HEK293 (cell line): ENCODE data around the gene STAB2.

Source experiments
- CTCF ChIA-PET: fragments of 350-600 bp; formaldehyde crosslinking; extraction: SDS; loops from one replicate; lab custom pipeline; 2021; ENCODE audit warnings: antibody characterized with exemption; lab: Yijun Ruan, JAX
- POLR2A ChIA-PET: fragments of 300-600 bp; formaldehyde crosslinking; extraction: SDS; loops from one replicate; lab custom pipeline; 2020; ENCODE audit warnings: antibody characterized with exemption, inconsistent platforms; lab: Yijun Ruan, JAX
- H3K27ac ChIP-seq: fragments of 200-500 bp; sonication (Bioruptor generic); 2 replicates; pipeline ENCODE4 v1.5.1; 2014; ENCODE audit warnings: low read depth, low read length, control low read depth, inconsistent platforms; ENCODE audit errors: extremely low read depth
- H3K36me3 ChIP-seq, 2 experiments: fragments of 200-500 bp in 1 of 2; sonication (Bioruptor generic) in 1 of 2; 1 replicate in 1 of 2; 2 replicates in 1 of 2; pipeline ENCODE4 v1.5.1; 2014 to 2017; ENCODE audit warnings: inconsistent platforms in 2 of 2, low read length in 2 of 2; ENCODE audit not compliant: control insufficient read depth in 2 of 2, insufficient read depth in 1 of 2
- H3K4me1 ChIP-seq: fragments of 200-500 bp; sonication (Bioruptor generic); 2 replicates; pipeline ENCODE4 v1.5.1; 2014; ENCODE audit warnings: mild to moderate bottlenecking, low read length, inconsistent platforms; ENCODE audit not compliant: control insufficient read depth, insufficient read depth
- H3K4me3 ChIP-seq: 2 replicates; pipeline ENCODE4 v1.5.1; 2011; ENCODE audit warnings: low read depth, mild to moderate bottlenecking, control low read depth, low read length, moderate library complexity
- H3K9me3 ChIP-seq: fragments of 200-500 bp; sonication (Bioruptor generic); 2 replicates; pipeline ENCODE4 v1.5.1; 2014; ENCODE audit warnings: low read depth, low read length, inconsistent platforms; ENCODE audit not compliant: control insufficient read depth, insufficient read depth
- GLI2 ChIP-seq: fragments of 450-650 bp; formaldehyde crosslinking; IDR thresholded peaks from 2 replicates; pipeline ENCODE4; 2017; ENCODE audit warnings: missing biosample characterization, missing genetic modification characterization, low read depth, borderline replicate concordance
- HOXC10 ChIP-seq: sonication (generic); formaldehyde crosslinking; IDR thresholded peaks from 2 replicates; pipeline ENCODE4 v1.8.1; 2023; ENCODE audit warnings: mild to moderate bottlenecking, missing genetic modification reagents
- KLF10 ChIP-seq: fragments of 450-650 bp; IDR thresholded peaks from 2 replicates; pipeline ENCODE4 v1.5.1; 2018; ENCODE audit warnings: missing biosample characterization, mild to moderate bottlenecking, missing genetic modification characterization
- KLF9 ChIP-seq: fragments of 450-650 bp; formaldehyde crosslinking; IDR thresholded peaks from 2 replicates; pipeline ENCODE4 v1.5.1; 2016; ENCODE audit warnings: missing biosample characterization, missing genetic modification characterization, low read depth
- SCRT1 ChIP-seq: fragments of 450-650 bp; formaldehyde crosslinking; IDR thresholded peaks from 2 replicates; pipeline ENCODE4 v1.5.1; 2016; ENCODE audit warnings: missing biosample characterization, missing genetic modification characterization, borderline replicate concordance
- SCRT2 ChIP-seq: fragments of 450-650 bp; formaldehyde crosslinking; IDR thresholded peaks from 2 replicates; pipeline ENCODE4 v1.5.1; 2016; ENCODE audit warnings: missing biosample characterization, missing genetic modification characterization
- SETDB1 ChIP-seq: IDR thresholded peaks from one replicate; pipeline ENCODE4 v1.6.1; 2017; ENCODE audit warnings: mild to moderate bottlenecking, low read length, moderate library complexity, mixed read lengths; ENCODE audit not compliant: insufficient read length
- ZFP69B ChIP-seq: fragments of 450-650 bp; formaldehyde crosslinking; IDR thresholded peaks from 2 replicates; pipeline ENCODE4 v1.5.1; 2016; ENCODE audit warnings: missing biosample characterization, missing genetic modification characterization
- ZIC2 ChIP-seq: fragments of 450-650 bp; formaldehyde crosslinking; IDR thresholded peaks from 2 replicates; pipeline ENCODE4 v1.5.1; 2016; ENCODE audit warnings: missing biosample characterization, missing genetic modification characterization
- ZNF10 ChIP-seq: fragments of 450-650 bp; formaldehyde crosslinking; IDR thresholded peaks from 2 replicates; pipeline ENCODE4 v1.5.1; 2017; ENCODE audit warnings: missing biosample characterization, missing genetic modification characterization
- ZNF19 ChIP-seq: fragments of 450-650 bp; formaldehyde crosslinking; IDR thresholded peaks from 2 replicates; pipeline ENCODE4; 2016; ENCODE audit warnings: missing biosample characterization, missing genetic modification characterization, low read depth
- ZNF214 ChIP-seq: fragments of 450-650 bp; formaldehyde crosslinking; IDR thresholded peaks from 2 replicates; pipeline ENCODE4 v1.5.1; 2017; ENCODE audit warnings: missing biosample characterization, mild to moderate bottlenecking, missing genetic modification characterization, borderline replicate concordance
- ZNF266 ChIP-seq: fragments of 450-650 bp; formaldehyde crosslinking; IDR thresholded peaks from 2 replicates; pipeline ENCODE4 v1.5.1; 2016; ENCODE audit warnings: missing biosample characterization, missing genetic modification characterization, low read depth
- ZNF311 ChIP-seq: fragments of 450-650 bp; formaldehyde crosslinking; IDR thresholded peaks from 2 replicates; pipeline ENCODE4 v1.5.1; 2017; ENCODE audit warnings: missing biosample characterization, missing genetic modification characterization, borderline replicate concordance
- ZNF416 ChIP-seq: fragments of 450-650 bp; formaldehyde crosslinking; IDR thresholded peaks from 2 replicates; pipeline ENCODE4 v1.5.1; 2016; ENCODE audit warnings: missing biosample characterization, missing genetic modification characterization
- ZNF48 ChIP-seq: fragments of 450-650 bp; formaldehyde crosslinking; IDR thresholded peaks from 2 replicates; pipeline ENCODE4 v1.5.1; 2016; ENCODE audit warnings: missing biosample characterization, missing genetic modification characterization
- ZNF561 ChIP-seq: fragments of 450-650 bp; IDR thresholded peaks from 2 replicates; pipeline ENCODE4 v1.5.1; 2018; ENCODE audit warnings: missing biosample characterization, missing genetic modification characterization, borderline replicate concordance
- ZSCAN16 ChIP-seq: fragments of 450-650 bp; formaldehyde crosslinking; IDR thresholded peaks from 2 replicates; pipeline ENCODE4 v1.5.1; 2016; ENCODE audit warnings: missing biosample characterization, missing genetic modification characterization
- TF ChIP-seq, protein P1 (sequence below): fragments of 450-650 bp; formaldehyde crosslinking; IDR thresholded peaks from 2 replicates; pipeline ENCODE4 v1.5.1; 2016; ENCODE audit warnings: missing biosample characterization, missing genetic modification characterization
- TF ChIP-seq, protein P2 (sequence below): fragments of 450-650 bp; formaldehyde crosslinking; IDR thresholded peaks from 2 replicates; pipeline ENCODE4 v1.5.1; 2016; ENCODE audit warnings: missing biosample characterization, missing genetic modification characterization, low read depth
- TF ChIP-seq, protein P3 (sequence below): fragments of 450-650 bp; formaldehyde crosslinking; IDR thresholded peaks from 2 replicates; pipeline ENCODE4 v1.5.1; 2016; ENCODE audit warnings: missing biosample characterization, missing genetic modification characterization
- TF ChIP-seq, protein P4 (sequence below): fragments of 450-650 bp; formaldehyde crosslinking; IDR thresholded peaks from 2 replicates; pipeline ENCODE4 v1.5.1; 2017; ENCODE audit warnings: missing biosample characterization, missing genetic modification characterization
- TF ChIP-seq, protein P5 (sequence below): fragments of 450-650 bp; formaldehyde crosslinking; IDR thresholded peaks from 2 replicates; pipeline ENCODE4 v1.5.1; 2017; ENCODE audit warnings: missing biosample characterization, missing genetic modification characterization

The STAB2 gene

DNA sequence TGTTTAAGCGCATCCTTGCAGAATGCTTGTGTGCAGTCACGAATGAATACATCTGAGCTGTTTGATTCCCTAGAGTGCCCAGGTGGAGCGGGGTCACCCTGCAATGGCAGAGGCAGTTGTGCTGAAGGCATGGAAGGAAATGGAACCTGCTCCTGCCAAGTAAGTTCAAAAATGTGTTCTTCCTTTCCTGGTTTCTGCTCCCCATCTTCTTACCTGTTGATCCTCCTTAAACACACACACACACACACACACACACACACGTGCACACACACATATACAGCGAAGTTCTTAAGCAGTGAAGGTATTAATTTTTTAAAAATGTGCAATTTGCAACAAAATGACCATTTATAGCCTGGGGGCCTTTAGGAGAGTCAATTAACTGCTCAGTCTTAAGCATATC lies 33.3 kb downstream of the STAB2 start:
- no peak overlapping the region for H3K27ac ChIP-seq
- H3K36me3 ChIP-seq = no peaks in the 10 kb centered on the region
- CTCF ChIA-PET = interaction anchor here (8.8 kb wide), 1 partner anchor 12 kb away, joined by 90 read pairs; no protein-coding TSS in a partner anchor
- no peaks in the 10 kb centered on the region for H3K4me1 ChIP-seq
- no peak overlapping the region for H3K4me3 ChIP-seq
- TF ChIP-seq HOXC10 (CRISPR knock-in tag) = no peak
- TF ChIP-seq, protein P1, sequence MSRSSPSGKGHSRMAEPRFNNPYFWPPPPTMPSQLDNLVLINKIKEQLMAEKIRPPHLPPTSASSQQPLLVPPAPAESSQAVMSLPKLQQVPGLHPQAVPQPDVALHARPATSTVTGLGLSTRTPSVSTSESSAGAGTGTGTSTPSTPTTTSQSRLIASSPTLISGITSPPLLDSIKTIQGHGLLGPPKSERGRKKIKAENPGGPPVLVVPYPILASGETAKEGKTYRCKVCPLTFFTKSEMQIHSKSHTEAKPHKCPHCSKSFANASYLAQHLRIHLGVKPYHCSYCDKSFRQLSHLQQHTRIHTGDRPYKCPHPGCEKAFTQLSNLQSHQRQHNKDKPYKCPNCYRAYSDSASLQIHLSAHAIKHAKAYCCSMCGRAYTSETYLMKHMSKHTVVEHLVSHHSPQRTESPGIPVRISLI = no peak
- no peak for TF ChIP-seq KLF9
- no peak for TF ChIP-seq GLI2 (tag by site-specific recombination)
- peak; percentile 81 for TF ChIP-seq SCRT2
- TF ChIP-seq SCRT1 (tag by site-specific recombination) = peak; percentile 62
- POLR2A ChIA-PET = no interaction called here
- H3K9me3 ChIP-seq = no peaks in the 10 kb centered on the region

DNA sequence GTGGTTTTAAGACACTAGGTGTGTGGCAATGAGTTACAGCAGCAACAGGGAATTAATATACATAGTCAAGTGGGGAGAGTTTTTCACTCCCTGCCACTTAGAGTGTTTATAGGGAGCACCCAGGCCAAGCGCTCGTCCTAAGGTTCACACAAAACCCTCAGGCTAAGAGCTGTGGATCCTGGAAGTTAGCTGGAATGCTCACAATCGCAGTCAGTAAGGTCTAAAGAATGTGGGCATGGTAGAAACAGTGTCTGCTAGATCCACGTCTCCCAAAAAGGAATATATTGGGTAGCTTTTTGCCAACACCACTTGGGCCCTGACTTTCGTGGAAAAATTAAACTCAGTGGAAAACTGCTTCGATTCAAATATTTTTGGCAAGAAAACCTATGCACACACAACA lies 36.6 kb downstream of the STAB2 start:
- no peak overlapping the region for H3K4me3 ChIP-seq
- no peaks in the 10 kb centered on the region for H3K4me1 ChIP-seq
- no peaks in the 10 kb centered on the region for H3K36me3 ChIP-seq
- no peaks in the 10 kb centered on the region for H3K9me3 ChIP-seq
- ChIA-PET CTCF (interaction anchor here (1.1 to 8.8 kb wide), 2 partner anchors 9 to 49 kb away, joined by 3 to 90 read pairs; no protein-coding TSS in a partner anchor), POLR2A (no interaction called here)
- TF ChIP-seq SETDB1 (no peak), ZNF214 (tag by site-specific recombination) (no peak), ZNF19 (tag by site-specific recombination) (no peak), ZSCAN16 (tag by site-specific recombination) (no peak), KLF10 (tag by site-specific recombination) (no peak), ZNF48 (tag by site-specific recombination) (no peak), ZNF561 (no peak), ZFP69B (no peak), ZNF416 (tag by site-specific recombination) (no peak), ZNF311 (tag by site-specific recombination) (no peak), ZNF266 (tag by site-specific recombination) (no peak), ZNF10 (no peak), ZIC2 (tag by site-specific recombination) (no peak)
- TF ChIP-seq, protein P2, sequence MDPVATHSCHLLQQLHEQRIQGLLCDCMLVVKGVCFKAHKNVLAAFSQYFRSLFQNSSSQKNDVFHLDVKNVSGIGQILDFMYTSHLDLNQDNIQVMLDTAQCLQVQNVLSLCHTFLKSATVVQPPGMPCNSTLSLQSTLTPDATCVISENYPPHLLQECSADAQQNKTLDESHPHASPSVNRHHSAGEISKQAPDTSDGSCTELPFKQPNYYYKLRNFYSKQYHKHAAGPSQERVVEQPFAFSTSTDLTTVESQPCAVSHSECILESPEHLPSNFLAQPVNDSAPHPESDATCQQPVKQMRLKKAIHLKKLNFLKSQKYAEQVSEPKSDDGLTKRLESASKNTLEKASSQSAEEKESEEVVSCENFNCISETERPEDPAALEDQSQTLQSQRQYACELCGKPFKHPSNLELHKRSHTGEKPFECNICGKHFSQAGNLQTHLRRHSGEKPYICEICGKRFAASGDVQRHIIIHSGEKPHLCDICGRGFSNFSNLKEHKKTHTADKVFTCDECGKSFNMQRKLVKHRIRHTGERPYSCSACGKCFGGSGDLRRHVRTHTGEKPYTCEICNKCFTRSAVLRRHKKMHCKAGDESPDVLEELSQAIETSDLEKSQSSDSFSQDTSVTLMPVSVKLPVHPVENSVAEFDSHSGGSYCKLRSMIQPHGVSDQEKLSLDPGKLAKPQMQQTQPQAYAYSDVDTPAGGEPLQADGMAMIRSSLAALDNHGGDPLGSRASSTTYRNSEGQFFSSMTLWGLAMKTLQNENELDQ (tag by site-specific recombination) = no peak
- TF ChIP-seq, protein P3, sequence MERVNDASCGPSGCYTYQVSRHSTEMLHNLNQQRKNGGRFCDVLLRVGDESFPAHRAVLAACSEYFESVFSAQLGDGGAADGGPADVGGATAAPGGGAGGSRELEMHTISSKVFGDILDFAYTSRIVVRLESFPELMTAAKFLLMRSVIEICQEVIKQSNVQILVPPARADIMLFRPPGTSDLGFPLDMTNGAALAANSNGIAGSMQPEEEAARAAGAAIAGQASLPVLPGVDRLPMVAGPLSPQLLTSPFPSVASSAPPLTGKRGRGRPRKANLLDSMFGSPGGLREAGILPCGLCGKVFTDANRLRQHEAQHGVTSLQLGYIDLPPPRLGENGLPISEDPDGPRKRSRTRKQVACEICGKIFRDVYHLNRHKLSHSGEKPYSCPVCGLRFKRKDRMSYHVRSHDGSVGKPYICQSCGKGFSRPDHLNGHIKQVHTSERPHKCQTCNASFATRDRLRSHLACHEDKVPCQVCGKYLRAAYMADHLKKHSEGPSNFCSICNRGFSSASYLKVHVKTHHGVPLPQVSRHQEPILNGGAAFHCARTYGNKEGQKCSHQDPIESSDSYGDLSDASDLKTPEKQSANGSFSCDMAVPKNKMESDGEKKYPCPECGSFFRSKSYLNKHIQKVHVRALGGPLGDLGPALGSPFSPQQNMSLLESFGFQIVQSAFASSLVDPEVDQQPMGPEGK = no peak
- TF ChIP-seq, protein P4, sequence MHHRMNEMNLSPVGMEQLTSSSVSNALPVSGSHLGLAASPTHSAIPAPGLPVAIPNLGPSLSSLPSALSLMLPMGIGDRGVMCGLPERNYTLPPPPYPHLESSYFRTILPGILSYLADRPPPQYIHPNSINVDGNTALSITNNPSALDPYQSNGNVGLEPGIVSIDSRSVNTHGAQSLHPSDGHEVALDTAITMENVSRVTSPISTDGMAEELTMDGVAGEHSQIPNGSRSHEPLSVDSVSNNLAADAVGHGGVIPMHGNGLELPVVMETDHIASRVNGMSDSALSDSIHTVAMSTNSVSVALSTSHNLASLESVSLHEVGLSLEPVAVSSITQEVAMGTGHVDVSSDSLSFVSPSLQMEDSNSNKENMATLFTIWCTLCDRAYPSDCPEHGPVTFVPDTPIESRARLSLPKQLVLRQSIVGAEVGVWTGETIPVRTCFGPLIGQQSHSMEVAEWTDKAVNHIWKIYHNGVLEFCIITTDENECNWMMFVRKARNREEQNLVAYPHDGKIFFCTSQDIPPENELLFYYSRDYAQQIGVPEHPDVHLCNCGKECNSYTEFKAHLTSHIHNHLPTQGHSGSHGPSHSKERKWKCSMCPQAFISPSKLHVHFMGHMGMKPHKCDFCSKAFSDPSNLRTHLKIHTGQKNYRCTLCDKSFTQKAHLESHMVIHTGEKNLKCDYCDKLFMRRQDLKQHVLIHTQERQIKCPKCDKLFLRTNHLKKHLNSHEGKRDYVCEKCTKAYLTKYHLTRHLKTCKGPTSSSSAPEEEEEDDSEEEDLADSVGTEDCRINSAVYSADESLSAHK = no peak
- TF ChIP-seq, protein P5, sequence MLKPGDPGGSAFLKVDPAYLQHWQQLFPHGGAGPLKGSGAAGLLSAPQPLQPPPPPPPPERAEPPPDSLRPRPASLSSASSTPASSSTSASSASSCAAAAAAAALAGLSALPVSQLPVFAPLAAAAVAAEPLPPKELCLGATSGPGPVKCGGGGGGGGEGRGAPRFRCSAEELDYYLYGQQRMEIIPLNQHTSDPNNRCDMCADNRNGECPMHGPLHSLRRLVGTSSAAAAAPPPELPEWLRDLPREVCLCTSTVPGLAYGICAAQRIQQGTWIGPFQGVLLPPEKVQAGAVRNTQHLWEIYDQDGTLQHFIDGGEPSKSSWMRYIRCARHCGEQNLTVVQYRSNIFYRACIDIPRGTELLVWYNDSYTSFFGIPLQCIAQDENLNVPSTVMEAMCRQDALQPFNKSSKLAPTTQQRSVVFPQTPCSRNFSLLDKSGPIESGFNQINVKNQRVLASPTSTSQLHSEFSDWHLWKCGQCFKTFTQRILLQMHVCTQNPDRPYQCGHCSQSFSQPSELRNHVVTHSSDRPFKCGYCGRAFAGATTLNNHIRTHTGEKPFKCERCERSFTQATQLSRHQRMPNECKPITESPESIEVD (tag by site-specific recombination) = no peak
- no peak overlapping the region for H3K27ac ChIP-seq
